HUES64 (cell line): ENCODE measurements around the gene CD55.

ENCODE experiments used
- H3K27ac ChIP-seq: 2 replicates; pipeline ENCODE4 v1.7.0; 2013; ENCODE audit warnings: low read depth, low read length, inconsistent platforms
- H3K27me3 ChIP-seq: 2 replicates; pipeline ENCODE4 v1.6.1; 2013; ENCODE audit warnings: mild to moderate bottlenecking, low read length; ENCODE audit not compliant: insufficient read depth
- H3K36me3 ChIP-seq: 2 replicates; pipeline ENCODE4 v1.6.1; 2013; ENCODE audit warnings: mild to moderate bottlenecking, low read length; ENCODE audit not compliant: insufficient read depth
- H3K4me1 ChIP-seq: 2 replicates; pipeline ENCODE4 v1.6.1; 2013; ENCODE audit warnings: mild to moderate bottlenecking, low read length, moderate library complexity; ENCODE audit not compliant: insufficient read depth
- H3K4me3 ChIP-seq: 2 replicates; pipeline ENCODE4 v1.5.1; 2013; ENCODE audit warnings: mild to moderate bottlenecking, low read length, moderate library complexity
- H3K9ac ChIP-seq: 2 replicates; pipeline ENCODE4 v1.6.1; 2013; ENCODE audit warnings: mild to moderate bottlenecking, low read depth, low read length
- H3K9me3 ChIP-seq: 2 replicates; pipeline ENCODE4 v1.6.1; 2013; ENCODE audit warnings: low read depth, low read length; ENCODE audit not compliant: insufficient read depth
- WGBS: fragments of 150-250, 120-280 bp; methylation state at CpG from one replicate; pipeline ENCODE4 v1.1.7; 2013; ENCODE audit warnings: missing lambda C conversion rate; 5-methylcytosine and 5-hydroxymethylcytosine counted together

CD55 gene

DNA sequence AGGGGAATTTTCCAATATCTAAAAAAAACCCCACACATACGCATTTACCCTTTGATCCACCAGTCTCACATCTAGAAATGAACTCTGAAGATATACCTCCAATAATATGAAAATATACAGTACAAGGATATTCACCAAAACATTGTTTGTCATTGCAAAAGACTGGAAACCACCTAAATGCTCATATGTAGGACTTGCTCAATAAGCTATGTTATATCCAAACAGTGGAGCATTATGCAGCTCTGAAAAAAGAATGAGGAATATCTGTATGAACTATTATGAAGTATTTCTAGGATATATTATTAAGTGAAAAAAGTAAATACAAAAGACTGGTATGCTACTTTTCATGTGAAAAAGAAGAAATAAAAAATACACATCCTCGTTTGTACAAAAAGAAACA is 43.6 kb downstream of the CD55 start:
- Histone ChIP-seq H3K9me3 (no peaks in the 10 kb centered on the region), H3K27me3 (no peaks in the 10 kb centered on the region), H3K9ac (no peak overlapping the region), H3K4me1 (no peaks in the 10 kb centered on the region), H3K36me3 (no peaks in the 10 kb centered on the region), H3K4me3 (no peak overlapping the region), H3K27ac (no peak overlapping the region)
- WGBS, result no CpG with 5 or more reads among the region's 2 CpGs

DNA sequence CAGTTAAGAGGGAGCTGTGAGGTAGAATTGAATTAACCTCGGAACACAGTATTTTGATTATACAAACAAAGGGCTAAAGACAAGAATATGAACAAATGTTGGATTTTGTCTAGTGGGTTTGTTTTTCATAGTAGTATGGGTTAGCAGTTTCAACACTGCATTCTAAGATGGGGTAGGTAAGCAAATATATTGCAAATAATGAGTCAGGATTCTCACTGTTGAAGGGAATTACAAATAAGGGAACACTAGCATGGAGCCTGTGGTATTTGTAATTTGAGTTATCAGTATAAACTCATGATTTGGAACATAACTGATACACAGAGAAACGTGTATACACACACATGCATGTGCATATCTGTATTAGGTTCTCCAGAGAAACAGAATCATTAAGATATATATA is 44.5 kb downstream of the CD55 start:
- H3K9ac ChIP-seq, result no peak overlapping the region
- H3K27ac ChIP-seq, result no peak overlapping the region
- H3K4me3 ChIP-seq, result no peak overlapping the region
- H3K4me1 ChIP-seq, result no peaks in the 10 kb centered on the region
- no peaks in the 10 kb centered on the region for H3K27me3 ChIP-seq
- H3K36me3 ChIP-seq, result no peaks in the 10 kb centered on the region
- WGBS, result 100% methylated on average over 1 of the region's 2 CpGs
- H3K9me3 ChIP-seq, result no peaks in the 10 kb centered on the region

DNA sequence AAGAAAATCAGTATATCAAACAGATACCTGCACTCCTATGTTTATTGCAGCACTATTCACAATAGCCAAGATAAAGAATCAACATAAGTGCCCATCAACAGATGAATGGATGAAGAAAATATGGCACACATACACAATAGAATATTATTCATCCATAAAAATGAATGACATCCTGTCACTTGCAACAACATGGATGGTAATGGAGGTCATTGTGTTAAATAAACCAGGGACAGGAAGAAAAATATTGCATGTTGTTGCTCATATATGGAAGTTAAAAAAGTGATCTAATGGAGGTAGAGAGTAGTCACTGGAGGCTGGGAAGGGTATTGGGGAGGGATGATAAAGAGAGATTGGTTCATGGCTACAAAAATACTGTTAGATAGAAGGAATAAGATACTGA is 67.2 kb downstream of the CD55 start:
- Histone ChIP-seq H3K4me1 (no peaks in the 10 kb centered on the region), H3K4me3 (no peak overlapping the region), H3K9me3 (no peaks in the 10 kb centered on the region), H3K27me3 (no peaks in the 10 kb centered on the region), H3K36me3 (no peaks in the 10 kb centered on the region), H3K27ac (no peak overlapping the region), H3K9ac (no peak overlapping the region)

DNA sequence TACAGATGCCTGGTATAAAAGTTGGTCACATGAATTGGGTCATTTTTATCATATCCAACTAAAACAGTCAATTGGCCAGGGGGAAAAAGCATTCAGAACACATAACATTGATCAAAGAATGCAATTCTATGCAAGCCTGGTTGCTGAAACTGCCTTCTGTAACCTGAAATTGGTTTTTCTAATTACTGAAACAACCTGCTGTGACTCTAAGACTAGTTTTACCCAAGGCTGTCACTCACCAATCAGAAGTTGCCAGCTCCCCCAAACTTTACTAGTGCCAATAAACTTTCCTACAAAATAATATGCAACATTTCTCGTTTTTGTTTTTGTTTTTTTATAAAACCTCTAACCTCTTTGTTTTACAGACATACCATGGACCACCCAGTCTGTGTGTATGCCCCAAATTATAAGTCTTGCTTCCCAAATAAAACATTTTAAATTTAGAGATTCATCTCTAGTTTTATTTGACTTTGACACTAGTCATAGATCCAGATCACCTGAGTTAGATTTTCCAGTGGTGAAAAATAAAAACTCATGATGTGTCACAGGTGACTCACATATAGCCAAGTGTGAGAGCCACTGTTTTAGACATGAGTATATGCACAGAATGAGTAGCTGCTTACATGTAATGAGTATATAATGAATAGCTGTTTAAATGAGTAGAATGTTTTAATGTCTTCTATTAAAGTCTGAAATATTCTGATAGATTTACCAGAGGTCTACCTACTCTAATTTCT is 68.4 kb downstream of the CD55 start:
- 88% methylated on average over 1 of the region's 1 CpG for WGBS
- Histone ChIP-seq H3K27ac (no peak overlapping the region), H3K9ac (no peak overlapping the region), H3K4me1 (no peaks in the 10 kb centered on the region), H3K9me3 (no peaks in the 10 kb centered on the region), H3K27me3 (no peaks in the 10 kb centered on the region), H3K4me3 (no peak overlapping the region), H3K36me3 (no peaks in the 10 kb centered on the region)

DNA sequence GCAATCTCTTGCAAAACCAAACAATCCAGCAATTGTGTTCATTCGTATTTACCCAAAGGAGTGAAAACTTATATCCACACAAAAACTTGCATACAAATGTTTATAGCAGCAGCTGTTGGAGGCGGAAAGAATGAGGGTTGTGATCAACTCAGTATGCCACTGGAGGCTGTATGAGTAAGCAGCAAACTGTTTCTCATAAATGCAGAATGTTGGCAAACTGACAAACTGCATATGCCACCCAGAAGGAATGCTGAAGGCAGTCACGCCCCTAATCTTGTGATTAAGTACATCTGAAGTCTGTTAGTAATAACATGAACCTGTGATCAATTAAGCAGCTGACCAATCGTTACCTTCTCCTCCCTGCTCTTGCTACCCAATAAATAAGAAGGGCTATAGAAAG is 72.1 kb downstream of the CD55 start:
- H3K27me3 ChIP-seq, result no peaks in the 10 kb centered on the region
- H3K9ac ChIP-seq, result no peak overlapping the region
- WGBS, result 92% methylated on average over 4 of the region's 4 CpGs
- H3K4me3 ChIP-seq, result no peak overlapping the region
- no peak overlapping the region for H3K27ac ChIP-seq
- H3K9me3 ChIP-seq, result no peaks in the 10 kb centered on the region
- no peaks in the 10 kb centered on the region for H3K36me3 ChIP-seq
- no peaks in the 10 kb centered on the region for H3K4me1 ChIP-seq

DNA sequence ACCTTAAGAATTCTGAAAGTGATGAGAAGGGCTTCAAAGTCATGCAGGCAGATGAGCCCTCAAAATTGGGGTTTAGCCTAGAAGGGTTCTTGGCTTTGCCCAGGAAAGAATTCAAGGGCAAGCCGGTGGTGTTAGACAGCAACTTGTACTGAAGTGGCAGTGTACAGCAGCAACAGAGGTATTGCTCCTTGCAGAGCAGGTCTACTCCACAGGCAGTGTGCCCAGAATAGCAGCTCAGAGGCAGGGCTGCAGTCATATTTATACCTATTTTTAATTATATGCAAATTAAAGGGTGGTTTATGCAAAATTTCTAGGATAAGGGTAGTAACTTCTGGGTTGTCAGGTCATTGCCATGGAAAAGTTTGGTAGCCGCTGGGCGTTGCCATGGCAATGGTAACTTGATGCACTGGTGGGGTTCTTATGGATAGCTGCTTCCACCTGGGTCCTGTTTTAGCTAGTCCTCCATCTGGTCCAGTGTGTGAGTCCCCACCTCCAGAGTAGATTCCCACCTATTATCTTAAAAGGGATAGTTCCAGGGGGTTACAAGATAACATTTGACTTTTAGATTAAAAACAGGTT is 74.8 kb downstream of the CD55 start:
- Histone ChIP-seq H3K36me3 (no peaks in the 10 kb centered on the region), H3K9me3 (no peaks in the 10 kb centered on the region), H3K4me3 (no peak overlapping the region), H3K27ac (no peak overlapping the region), H3K9ac (no peak overlapping the region), H3K4me1 (no peaks in the 10 kb centered on the region), H3K27me3 (no peaks in the 10 kb centered on the region)
- WGBS, result 76% methylated on average over 3 of the region's 3 CpGs

DNA sequence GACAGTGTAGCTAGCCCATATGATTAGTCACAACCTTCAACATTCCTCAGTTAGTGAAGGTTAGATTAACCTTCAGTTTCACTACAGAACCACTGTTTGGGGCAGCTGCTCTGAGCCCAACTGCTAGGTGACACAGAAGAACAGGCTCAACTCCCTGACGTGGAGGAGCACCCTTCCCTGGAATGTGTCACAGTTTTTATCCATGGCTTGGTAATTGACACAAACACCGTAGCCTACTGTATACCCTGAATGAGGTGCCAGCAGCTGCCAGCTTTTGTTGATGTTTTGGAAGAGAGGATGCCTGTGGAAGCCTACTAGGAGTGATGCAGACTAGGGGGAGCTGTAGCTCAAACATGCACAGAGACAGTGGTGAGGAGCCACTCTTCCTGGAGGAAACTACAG is 76.0 kb downstream of the CD55 start:
- Histone ChIP-seq H3K4me1 (no peaks in the 10 kb centered on the region), H3K4me3 (no peak overlapping the region), H3K9me3 (no peaks in the 10 kb centered on the region), H3K36me3 (no peaks in the 10 kb centered on the region), H3K9ac (no peak overlapping the region), H3K27me3 (no peaks in the 10 kb centered on the region), H3K27ac (no peak overlapping the region)
- WGBS, result 82% methylated on average over 2 of the region's 2 CpGs

DNA sequence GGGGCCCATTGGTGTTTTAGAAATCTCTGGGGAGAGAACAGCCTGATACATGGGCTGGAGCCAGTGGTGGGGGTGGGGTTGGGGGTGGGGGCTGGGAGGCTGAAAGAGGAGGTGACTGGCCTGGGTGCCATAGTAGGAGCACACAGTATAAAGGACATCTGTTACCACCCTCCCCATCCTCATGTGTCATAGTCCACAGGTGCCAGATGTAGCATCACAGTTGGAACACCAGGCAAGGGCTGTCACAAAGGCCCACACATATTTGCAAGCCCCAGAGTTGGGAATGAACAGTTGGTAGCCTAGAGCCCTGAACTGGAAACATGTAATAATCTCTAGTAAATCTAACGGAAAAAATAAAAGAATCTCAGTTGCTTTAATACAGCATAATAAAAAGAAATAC is 77.5 kb downstream of the CD55 start:
- Histone ChIP-seq H3K4me3 (no peak overlapping the region), H3K9ac (no peak overlapping the region), H3K4me1 (no peaks in the 10 kb centered on the region), H3K27me3 (no peaks in the 10 kb centered on the region), H3K27ac (no peak overlapping the region), H3K36me3 (no peaks in the 10 kb centered on the region), H3K9me3 (no peaks in the 10 kb centered on the region)
- no CpG with 5 or more reads among the region's 1 CpG for WGBS

DNA sequence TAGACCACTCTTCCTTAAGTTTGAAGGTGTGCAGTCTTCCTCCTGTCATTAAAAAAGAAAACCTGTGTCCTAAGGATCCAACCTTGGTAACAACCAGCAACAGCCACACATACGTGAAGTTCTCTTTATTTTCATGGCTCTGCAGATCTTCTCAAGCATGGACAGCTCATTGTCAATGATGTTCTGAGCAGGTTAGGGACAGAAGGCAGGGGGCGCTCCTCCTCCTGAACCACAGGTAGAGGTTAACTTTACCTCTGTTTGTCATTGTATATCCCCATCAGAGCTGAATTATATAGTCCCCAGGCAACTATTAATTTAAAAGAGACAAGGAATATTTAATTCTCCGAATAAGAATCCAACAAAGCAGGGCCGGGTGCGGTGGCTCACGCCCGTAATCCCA is 80.1 kb downstream of the CD55 start:
- Histone ChIP-seq H3K4me3 (no peak overlapping the region), H3K27me3 (no peaks in the 10 kb centered on the region)
- 96% methylated on average over 7 of the region's 7 CpGs for WGBS

DNA sequence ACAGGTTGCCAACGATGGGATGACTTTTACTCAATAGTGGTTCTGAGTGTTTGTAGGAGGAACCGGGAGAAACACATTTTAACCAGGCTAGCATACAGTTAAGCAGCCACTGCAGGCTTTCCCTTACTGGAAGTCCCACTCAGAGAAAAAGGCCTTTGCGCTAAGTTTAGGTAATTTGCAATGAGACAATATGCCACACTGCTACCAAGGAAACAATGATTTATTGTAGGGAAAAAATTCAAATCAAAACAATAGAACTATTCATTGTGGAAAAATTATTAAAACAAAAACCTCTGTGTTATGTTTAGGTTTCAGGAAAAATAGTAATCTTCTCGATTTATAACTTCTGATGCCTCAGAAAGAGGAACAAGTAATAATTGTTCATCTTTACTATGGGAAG is 81.3 kb downstream of the CD55 start:
- H3K4me3 ChIP-seq, result no peak overlapping the region
- no peak overlapping the region for H3K27ac ChIP-seq
- 90% methylated on average over 4 of the region's 4 CpGs for WGBS
- no peaks in the 10 kb centered on the region for H3K4me1 ChIP-seq
- no peaks in the 10 kb centered on the region for H3K27me3 ChIP-seq
- H3K36me3 ChIP-seq, result no peaks in the 10 kb centered on the region
- no peaks in the 10 kb centered on the region for H3K9me3 ChIP-seq
- H3K9ac ChIP-seq, result no peak overlapping the region

More for the DNA sequence above, 80.1 kb downstream of the CD55 start:
- Histone ChIP-seq H3K4me1 (no peaks in the 10 kb centered on the region), H3K9me3 (no peaks in the 10 kb centered on the region), H3K9ac (no peak overlapping the region), H3K27ac (no peak overlapping the region), H3K36me3 (no peaks in the 10 kb centered on the region)

DNA sequence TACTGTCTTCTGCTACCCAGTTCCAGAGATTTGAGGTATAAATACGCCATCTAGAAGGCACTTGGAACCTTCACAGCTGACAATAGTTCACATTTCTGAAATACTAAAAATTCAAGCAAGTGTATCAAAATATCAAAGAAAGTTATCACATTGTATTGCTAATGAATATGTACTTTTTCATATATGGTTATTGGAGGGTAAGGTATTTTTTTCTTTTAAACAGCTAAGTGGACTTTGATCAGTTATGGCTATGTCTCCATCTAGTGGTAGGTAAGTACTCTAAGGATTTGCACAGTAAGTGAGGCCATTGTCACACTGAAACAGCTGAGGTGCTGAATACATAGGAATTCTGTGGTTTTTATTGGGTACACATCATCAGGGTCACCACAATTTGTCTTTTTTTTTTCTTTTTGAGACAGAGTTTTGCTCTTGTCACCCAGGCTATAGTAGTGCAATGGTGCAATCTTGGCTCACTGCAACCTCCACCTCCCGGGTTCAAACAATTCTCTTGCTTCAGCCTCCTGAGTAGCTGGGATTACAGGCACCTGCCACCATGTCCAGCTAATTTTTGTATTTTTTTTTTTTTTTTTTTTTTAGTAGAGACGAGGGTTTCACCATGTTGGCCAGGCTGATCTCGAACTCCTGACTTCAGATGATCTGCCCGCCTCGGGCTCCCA is 83.5 kb downstream of the CD55 start:
- no peaks in the 10 kb centered on the region for H3K27me3 ChIP-seq
- 83% methylated on average over 6 of the region's 6 CpGs for WGBS

More for the DNA sequence above, 83.5 kb downstream of the CD55 start:
- no peaks in the 10 kb centered on the region for H3K9me3 ChIP-seq
- H3K9ac ChIP-seq, result no peak overlapping the region
- no peaks in the 10 kb centered on the region for H3K4me1 ChIP-seq
- H3K4me3 ChIP-seq, result no peak overlapping the region
- no peaks in the 10 kb centered on the region for H3K36me3 ChIP-seq
- H3K27ac ChIP-seq, result no peak overlapping the region
